ENCODE data around the gene CSRP1. TPM values are rescaled to one million over a fixed set of nuclear protein-coding genes. Genes with fewer than 3 reads are reported as not detected.
A peak's percentile ranks its signal among the peaks of the same experiment; 100 is the strongest.

The CSRP1 gene
- total and polyA plus RNA-seq, 2 of the 13 experiments (the other 11 are each of a cell fraction or from before 2014, with no cell fraction given), result 17.7 to 68.9 TPM

DNA sequence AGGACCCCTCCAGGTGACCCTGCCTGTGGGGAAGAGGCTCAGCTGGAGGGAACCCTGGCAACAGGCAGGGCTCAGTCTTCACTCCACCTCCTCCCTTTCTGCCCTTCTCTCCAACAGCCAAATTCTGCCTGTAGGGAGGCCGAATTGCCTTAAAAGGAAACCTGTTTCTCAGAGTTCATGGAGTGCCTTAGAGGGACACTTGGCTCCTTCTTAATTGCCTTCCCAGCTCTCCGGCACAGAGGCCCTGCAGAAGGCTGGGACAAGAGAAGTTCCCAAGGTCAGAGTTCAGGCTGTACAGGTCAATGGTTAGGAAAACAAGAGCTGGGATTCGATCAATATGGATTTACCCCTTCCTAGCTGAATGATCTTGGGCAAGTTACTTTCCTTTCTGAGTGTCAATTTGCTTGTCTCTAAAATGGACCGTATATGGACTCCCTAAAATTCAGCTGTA is 6.2 kb downstream of the CSRP1 start:
- H3K27me3 ChIP-seq (ENCODE audit: control insufficient read depth in 1 of 2, insufficient read depth in 2 of 2, low read length in 2 of 2), result no peaks in the 10 kb centered on the region
- no peak overlapping the region for H3K9ac ChIP-seq (ENCODE audit: insufficient read depth, low read depth, low read length)
- DNase-seq (ENCODE audit: low spot score), result no peak
- ATAC-seq, result no peak
- WGBS (ENCODE audit: low lambda C conversion rate), result 28% methylated on average over 4 of the region's 4 CpGs
- no peaks in the 10 kb centered on the region for H3K79me2 ChIP-seq (ENCODE audit: insufficient read depth, low read length)
- H3K27ac ChIP-seq (ENCODE audit: extremely low read length, insufficient read depth, low read length), result no peak overlapping the region
- no peak overlapping the region for H3K4me3 ChIP-seq (replicated peaks in 1 of 3; ENCODE audit: insufficient read depth in 1 of 3, low read depth in 2 of 3, low read length in 3 of 3)
- H3K4me2 ChIP-seq (ENCODE audit: low read depth, low read length), result peak overlapping the region; percentile 21
- no TSS peak for BruUV-seq (replicated peaks)
- intact Hi-C loops (cut with micrococcal nuclease; ENCODE audit: unreplicated experiment), result no loop called here
- no peaks in the 10 kb centered on the region for H4K20me1 ChIP-seq (ENCODE audit: insufficient read depth, low read length)
- no peaks in the 10 kb centered on the region for H3K36me3 ChIP-seq (replicated peaks in 1 of 2; ENCODE audit: control insufficient read depth in 1 of 2, insufficient read depth in 2 of 2, low read length in 2 of 2)
- POLR2A ChIA-PET, result interaction anchor here (0.7 to 1.4 kb wide), 2 partner anchors 18 to 32 kb away, joined by 3 read pairs; partner anchors contain the start of gene PHLDA3
- CTCF ChIA-PET (ENCODE audit: low intra/inter-chr PET ratio, low total read pairs), result interaction anchor here (1.6 kb wide), 1 partner anchor 12 kb away, joined by 3 read pairs; no protein-coding TSS in a partner anchor
- no peaks in the 10 kb centered on the region for H3K9me3 ChIP-seq (ENCODE audit: low read length)
- H3K4me1 ChIP-seq (ENCODE audit: insufficient read depth, low read length), result peaks cover 87% of the 10 kb centered on the region
- in situ Hi-C loops (cut with HindIII; ENCODE audit: extremely low pct_ligation_motif_present, low pct_unique_long_range_greater_than_20kb), result no loop called here
- FAIRE-seq, result peak; percentile 8
- no peak overlapping the region for H2AFZ ChIP-seq (ENCODE audit: low read length)
- TF ChIP-seq ZKSCAN8 (CRISPR knock-in tag; IDR thresholded peaks at IDR 0.05; ENCODE audit: borderline replicate concordance) (no peak), ZNF652 (CRISPR knock-in tag; IDR thresholded peaks at IDR 0.05; ENCODE audit: borderline replicate concordance, low read depth) (peak; percentile 94), ZNF614 (CRISPR knock-in tag; IDR thresholded peaks at IDR 0.05; ENCODE audit: borderline replicate concordance) (no peak), KAT2B (IDR thresholded peaks at IDR 0.05; ENCODE audit: borderline replicate concordance, low read depth, low read length) (0 out of 2 replicates have a peak, but pooled peaks have one; percentile 31), RNF219 (CRISPR knock-in tag; IDR thresholded peaks at IDR 0.05) (no peak), ZKSCAN1 (IDR thresholded peaks at IDR 0.05; ENCODE audit: low read length) (no peak), ZNF407 (CRISPR knock-in tag; IDR thresholded peaks at IDR 0.05; ENCODE audit: not compliant biosample characterization) (no peak), HNF4G (IDR thresholded peaks at IDR 0.05; ENCODE audit: borderline replicate concordance, low read depth, low read length) (peak; percentile 51; the same call in 1 of the 2 replicates), HNF4G (CRISPR knock-in tag; IDR thresholded peaks at IDR 0.05; ENCODE audit: borderline replicate concordance, low read depth) (no peak)
- TF ChIP-seq, protein P1, sequence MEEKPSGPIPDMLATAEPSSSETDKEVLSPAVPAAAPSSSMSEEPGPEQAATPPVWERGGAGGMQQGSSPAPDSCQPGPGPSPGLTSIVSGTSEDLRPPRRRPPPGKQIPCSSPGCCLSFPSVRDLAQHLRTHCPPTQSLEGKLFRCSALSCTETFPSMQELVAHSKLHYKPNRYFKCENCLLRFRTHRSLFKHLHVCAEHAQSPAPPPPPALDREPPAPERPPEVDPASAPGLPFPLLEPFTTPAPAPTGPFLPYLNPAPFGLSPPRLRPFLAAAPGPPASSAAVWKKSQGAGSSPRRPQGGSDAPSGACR (CRISPR knock-in tag; IDR thresholded peaks at IDR 0.05), result no peak
- TF ChIP-seq, protein P2, sequence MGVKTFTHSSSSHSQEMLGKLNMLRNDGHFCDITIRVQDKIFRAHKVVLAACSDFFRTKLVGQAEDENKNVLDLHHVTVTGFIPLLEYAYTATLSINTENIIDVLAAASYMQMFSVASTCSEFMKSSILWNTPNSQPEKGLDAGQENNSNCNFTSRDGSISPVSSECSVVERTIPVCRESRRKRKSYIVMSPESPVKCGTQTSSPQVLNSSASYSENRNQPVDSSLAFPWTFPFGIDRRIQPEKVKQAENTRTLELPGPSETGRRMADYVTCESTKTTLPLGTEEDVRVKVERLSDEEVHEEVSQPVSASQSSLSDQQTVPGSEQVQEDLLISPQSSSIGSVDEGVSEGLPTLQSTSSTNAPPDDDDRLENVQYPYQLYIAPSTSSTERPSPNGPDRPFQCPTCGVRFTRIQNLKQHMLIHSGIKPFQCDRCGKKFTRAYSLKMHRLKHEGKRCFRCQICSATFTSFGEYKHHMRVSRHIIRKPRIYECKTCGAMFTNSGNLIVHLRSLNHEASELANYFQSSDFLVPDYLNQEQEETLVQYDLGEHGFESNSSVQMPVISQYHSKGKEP (CRISPR knock-in tag; IDR thresholded peaks at IDR 0.05), result no peak
